ENCODE data around the gene SLC7A7. TPM values are rescaled to one million over a fixed set of nuclear protein-coding genes. Genes with fewer than 3 reads are reported as not detected.

SLC7A7 gene
- total and polyA plus RNA-seq, 4 donors = 2.8 to 14.3 (median 8.8) TPM

DNA sequence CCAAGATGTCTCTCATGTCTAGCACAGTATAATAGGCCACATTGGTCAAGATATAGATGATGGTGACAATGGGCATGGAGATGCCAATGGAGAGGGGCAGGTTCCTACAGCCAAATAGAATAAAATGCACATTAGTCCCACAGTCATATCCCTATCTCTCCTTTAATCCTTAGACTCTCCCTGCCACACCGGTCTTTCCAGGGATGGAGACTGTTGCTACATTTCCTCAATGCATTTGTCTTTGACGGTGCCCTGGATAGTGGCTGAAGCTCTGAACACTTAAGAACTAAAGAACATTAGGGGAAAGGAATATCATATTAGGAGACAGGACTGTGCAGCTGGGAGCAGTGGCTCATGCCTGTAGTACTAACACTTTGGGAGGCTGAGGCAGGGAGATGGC is 39.0 kb downstream of the SLC7A7 start:
- no peak for DNase-seq (ENCODE audit: low spot score)
- H3K4me1 ChIP-seq (ENCODE audit: control insufficient read depth in 4 of 4, insufficient read depth in 4 of 4, low read length in 3 of 4) = no peaks in the 10 kb centered on the region
- H3K36me3 ChIP-seq (ENCODE audit: control insufficient read depth in 4 of 4, insufficient read depth in 3 of 4, low read depth in 1 of 4, low read length in 3 of 4) = peaks cover under 1 to 28% (median 17%) of the 10 kb centered on the region in 4 donors
- 96% methylated on average over 2 of the region's 2 CpGs for WGBS
- no peaks in the 10 kb centered on the region for H3K9me3 ChIP-seq (ENCODE audit: control insufficient read depth in 4 of 4, low read length in 3 of 4)
- H3K27me3 ChIP-seq (ENCODE audit: control insufficient read depth in 4 of 4, insufficient read depth in 4 of 4, low read length in 3 of 4) = no peaks in the 10 kb centered on the region
- no peak overlapping the region for H3K9ac ChIP-seq (ENCODE audit: low read depth in 1 of 2, low read length in 2 of 2)
- H3K4me3 ChIP-seq (ENCODE audit: low read depth in 1 of 3, low read length in 3 of 3) = no peak overlapping the region
- H3K27ac ChIP-seq (ENCODE audit: low read depth in 1 of 2, low read length in 2 of 2) = no peak overlapping the region
- no peak for TF ChIP-seq FOXA2 (IDR thresholded peaks at IDR 0.05)
- TF ChIP-seq FOXA1 (IDR thresholded peaks at IDR 0.05) = no peak
- no peak for TF ChIP-seq GABPA (IDR thresholded peaks at IDR 0.05 in 1 of 2, conservative IDR thresholded peaks at IDR 0.05 in 1 of 2)
- no peak for TF ChIP-seq RXRA (IDR thresholded peaks at IDR 0.05)
- no peak for TF ChIP-seq HNF4G (IDR thresholded peaks at IDR 0.05)
- no peak for TF ChIP-seq YY1 (IDR thresholded peaks at IDR 0.05)
- TF ChIP-seq RAD21 (IDR thresholded peaks at IDR 0.05) = no peak
- TF ChIP-seq, protein P1, sequence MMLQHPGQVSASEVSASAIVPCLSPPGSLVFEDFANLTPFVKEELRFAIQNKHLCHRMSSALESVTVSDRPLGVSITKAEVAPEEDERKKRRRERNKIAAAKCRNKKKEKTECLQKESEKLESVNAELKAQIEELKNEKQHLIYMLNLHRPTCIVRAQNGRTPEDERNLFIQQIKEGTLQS (IDR thresholded peaks at IDR 0.05) = no peak
- TF ChIP-seq EGR1 (IDR thresholded peaks at IDR 0.05; ENCODE audit: low read depth in 2 of 2) = no peak
- no peak for TF ChIP-seq NR2F2 (IDR thresholded peaks at IDR 0.05)
- TF ChIP-seq JUND (IDR thresholded peaks at IDR 0.05) = no peak
- TF ChIP-seq, protein P2, sequence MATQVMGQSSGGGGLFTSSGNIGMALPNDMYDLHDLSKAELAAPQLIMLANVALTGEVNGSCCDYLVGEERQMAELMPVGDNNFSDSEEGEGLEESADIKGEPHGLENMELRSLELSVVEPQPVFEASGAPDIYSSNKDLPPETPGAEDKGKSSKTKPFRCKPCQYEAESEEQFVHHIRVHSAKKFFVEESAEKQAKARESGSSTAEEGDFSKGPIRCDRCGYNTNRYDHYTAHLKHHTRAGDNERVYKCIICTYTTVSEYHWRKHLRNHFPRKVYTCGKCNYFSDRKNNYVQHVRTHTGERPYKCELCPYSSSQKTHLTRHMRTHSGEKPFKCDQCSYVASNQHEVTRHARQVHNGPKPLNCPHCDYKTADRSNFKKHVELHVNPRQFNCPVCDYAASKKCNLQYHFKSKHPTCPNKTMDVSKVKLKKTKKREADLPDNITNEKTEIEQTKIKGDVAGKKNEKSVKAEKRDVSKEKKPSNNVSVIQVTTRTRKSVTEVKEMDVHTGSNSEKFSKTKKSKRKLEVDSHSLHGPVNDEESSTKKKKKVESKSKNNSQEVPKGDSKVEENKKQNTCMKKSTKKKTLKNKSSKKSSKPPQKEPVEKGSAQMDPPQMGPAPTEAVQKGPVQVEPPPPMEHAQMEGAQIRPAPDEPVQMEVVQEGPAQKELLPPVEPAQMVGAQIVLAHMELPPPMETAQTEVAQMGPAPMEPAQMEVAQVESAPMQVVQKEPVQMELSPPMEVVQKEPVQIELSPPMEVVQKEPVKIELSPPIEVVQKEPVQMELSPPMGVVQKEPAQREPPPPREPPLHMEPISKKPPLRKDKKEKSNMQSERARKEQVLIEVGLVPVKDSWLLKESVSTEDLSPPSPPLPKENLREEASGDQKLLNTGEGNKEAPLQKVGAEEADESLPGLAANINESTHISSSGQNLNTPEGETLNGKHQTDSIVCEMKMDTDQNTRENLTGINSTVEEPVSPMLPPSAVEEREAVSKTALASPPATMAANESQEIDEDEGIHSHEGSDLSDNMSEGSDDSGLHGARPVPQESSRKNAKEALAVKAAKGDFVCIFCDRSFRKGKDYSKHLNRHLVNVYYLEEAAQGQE (IDR thresholded peaks at IDR 0.05) = no peak
- TF ChIP-seq, protein P3, sequence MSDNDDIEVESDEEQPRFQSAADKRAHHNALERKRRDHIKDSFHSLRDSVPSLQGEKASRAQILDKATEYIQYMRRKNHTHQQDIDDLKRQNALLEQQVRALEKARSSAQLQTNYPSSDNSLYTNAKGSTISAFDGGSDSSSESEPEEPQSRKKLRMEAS (IDR thresholded peaks at IDR 0.05) = no peak
- TF ChIP-seq HNF4A (conservative IDR thresholded peaks at IDR 0.05) = no peak
- TF ChIP-seq, protein P4, sequence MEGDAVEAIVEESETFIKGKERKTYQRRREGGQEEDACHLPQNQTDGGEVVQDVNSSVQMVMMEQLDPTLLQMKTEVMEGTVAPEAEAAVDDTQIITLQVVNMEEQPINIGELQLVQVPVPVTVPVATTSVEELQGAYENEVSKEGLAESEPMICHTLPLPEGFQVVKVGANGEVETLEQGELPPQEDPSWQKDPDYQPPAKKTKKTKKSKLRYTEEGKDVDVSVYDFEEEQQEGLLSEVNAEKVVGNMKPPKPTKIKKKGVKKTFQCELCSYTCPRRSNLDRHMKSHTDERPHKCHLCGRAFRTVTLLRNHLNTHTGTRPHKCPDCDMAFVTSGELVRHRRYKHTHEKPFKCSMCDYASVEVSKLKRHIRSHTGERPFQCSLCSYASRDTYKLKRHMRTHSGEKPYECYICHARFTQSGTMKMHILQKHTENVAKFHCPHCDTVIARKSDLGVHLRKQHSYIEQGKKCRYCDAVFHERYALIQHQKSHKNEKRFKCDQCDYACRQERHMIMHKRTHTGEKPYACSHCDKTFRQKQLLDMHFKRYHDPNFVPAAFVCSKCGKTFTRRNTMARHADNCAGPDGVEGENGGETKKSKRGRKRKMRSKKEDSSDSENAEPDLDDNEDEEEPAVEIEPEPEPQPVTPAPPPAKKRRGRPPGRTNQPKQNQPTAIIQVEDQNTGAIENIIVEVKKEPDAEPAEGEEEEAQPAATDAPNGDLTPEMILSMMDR (IDR thresholded peaks at IDR 0.05; ENCODE audit: low read depth, low read length, missing input control) = no peak
- TF ChIP-seq, protein P5, sequence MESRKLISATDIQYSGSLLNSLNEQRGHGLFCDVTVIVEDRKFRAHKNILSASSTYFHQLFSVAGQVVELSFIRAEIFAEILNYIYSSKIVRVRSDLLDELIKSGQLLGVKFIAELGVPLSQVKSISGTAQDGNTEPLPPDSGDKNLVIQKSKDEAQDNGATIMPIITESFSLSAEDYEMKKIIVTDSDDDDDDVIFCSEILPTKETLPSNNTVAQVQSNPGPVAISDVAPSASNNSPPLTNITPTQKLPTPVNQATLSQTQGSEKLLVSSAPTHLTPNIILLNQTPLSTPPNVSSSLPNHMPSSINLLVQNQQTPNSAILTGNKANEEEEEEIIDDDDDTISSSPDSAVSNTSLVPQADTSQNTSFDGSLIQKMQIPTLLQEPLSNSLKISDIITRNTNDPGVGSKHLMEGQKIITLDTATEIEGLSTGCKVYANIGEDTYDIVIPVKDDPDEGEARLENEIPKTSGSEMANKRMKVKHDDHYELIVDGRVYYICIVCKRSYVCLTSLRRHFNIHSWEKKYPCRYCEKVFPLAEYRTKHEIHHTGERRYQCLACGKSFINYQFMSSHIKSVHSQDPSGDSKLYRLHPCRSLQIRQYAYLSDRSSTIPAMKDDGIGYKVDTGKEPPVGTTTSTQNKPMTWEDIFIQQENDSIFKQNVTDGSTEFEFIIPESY (IDR thresholded peaks at IDR 0.05) = no peak
- TF ChIP-seq TAF1 (conservative IDR thresholded peaks at IDR 0.05) = no peak
- TF ChIP-seq SP1 (IDR thresholded peaks at IDR 0.05) = no peak

All from liver (tissue), 9 donors.